Pancreas (tissue), 10 donors: ENCODE data around the gene CXCL10. TPM values are rescaled to one million over a fixed set of nuclear protein-coding genes. Genes with fewer than 3 reads are reported as not detected.

Experiments used
- ATAC-seq, 4 donors: fragments of 200-7000 bp; cut with Tn5 transposase; one replicate each; pipeline versions ENCODE4 v1.8.0 to v1.9.1; 2020; ENCODE audit warnings: mild to moderate bottlenecking in 4 of 4, moderate library complexity in 4 of 4
- DNase-seq, 6 donors: peaks; one replicate each; pipeline ENCODE4 v3.0.0-alpha.2; 2020
- FAIRE-seq: peaks from 2 replicates; lab custom pipeline; 2012; peaks lifted over from hg19 to GRCh38; lab: Jason Lieb, UNC
- H3K27ac ChIP-seq, 4 donors: fragments of 200-600 bp; sonication (generic); 1 replicate in 3 of 4; 2 replicates in 1 of 4; pipeline versions ENCODE4 v1.5.0 to v1.8.0; 2020
- H3K27me3 ChIP-seq, 4 donors: fragments of 200-600 bp; one replicate each; pipeline ENCODE4 v1.8.0; 2021
- H3K36me3 ChIP-seq, 3 donors: fragments of 200-600 bp; sonication (generic) in 1 of 3; one replicate each; pipeline versions ENCODE4 v1.5.0 to v1.8.0; 2020 to 2021
- H3K4me1 ChIP-seq, 3 donors: fragments of 200-600 bp; one replicate each; pipeline ENCODE4 v1.8.0; 2021
- H3K4me3 ChIP-seq, 4 donors: fragments of 200-600 bp; sonication (generic) in 2 of 4; one replicate each; pipeline versions ENCODE4 v1.5.0 to v1.8.0; 2020 to 2021
- H3K9me3 ChIP-seq, 4 donors: fragments of 200-600 bp; one replicate each; pipeline ENCODE4 v1.8.0; 2021
- WGBS, 2 donors: extraction: QIAGEN DNeasy Blood & Tissue Kit; methylation state at CpG; one replicate each; pipeline ENCODE4 v1.1.7; 2013; 5-methylcytosine and 5-hydroxymethylcytosine counted together
- intact Hi-C, 3 donors: fragments of 100-400 bp; cut with DNase I; formaldehyde crosslinking; loops; one replicate each; pipeline versions ENCODE4 v1.11.1 to v1.14.2; 2022
- polyA plus RNA-seq, 2 donors: library from polyadenylated mRNA; stranded (reverse); fragments of 200-250 nt; gene quantifications; one replicate each; pipeline ENCODE4 v1.2.3, GENCODE V29; 2013
- total RNA-seq, 6 donors: library from RNA; stranded (reverse); fragmentation: NEBNext Ultra II Directional in 4 of 6; extraction: Animal tissue kit (Norgen Biotek cat#: 25700) in 4 of 6; gene quantifications; one replicate each; pipeline versions ENCODE4 v1.2.1 to v1.2.4, GENCODE V29; 2021 to 2023
- TF ChIP-seq, protein P1 (sequence below), 4 donors: fragments of 200-600 bp; sonication (generic) in 3 of 4; IDR thresholded peaks; one replicate each; pipeline versions ENCODE4 v1.5.0 to v1.8.0; 2021; ENCODE audit warnings: antibody characterized with exemption in 4 of 4
- donor health status: healthy with polysubstance abuse.
- donor health status: DM: no; HTN: no; CAD: no; lungs with moderate emphysema.
- donor health status: DM: no; HTN: no; CAD: no.
- donor health status: control.
- donor health status: control.
- donor health status: Bipolar disorder and iron deficiency.
- donor health status: DM: yes; HTN: yes; CAD: no.
- donor health status: DM: no; HTN: no; CAD: no.
- donor health status: DM: no; HTN: no; CAD: no.
- donor health status: DM: yes; HTN: yes; CAD: no.

Gene CXCL10
- total and polyA plus RNA-seq, 8 donors, result 0.19 to 1.7 (median 0.38) TPM; not detected in 3

- TF ChIP-seq, protein P1, sequence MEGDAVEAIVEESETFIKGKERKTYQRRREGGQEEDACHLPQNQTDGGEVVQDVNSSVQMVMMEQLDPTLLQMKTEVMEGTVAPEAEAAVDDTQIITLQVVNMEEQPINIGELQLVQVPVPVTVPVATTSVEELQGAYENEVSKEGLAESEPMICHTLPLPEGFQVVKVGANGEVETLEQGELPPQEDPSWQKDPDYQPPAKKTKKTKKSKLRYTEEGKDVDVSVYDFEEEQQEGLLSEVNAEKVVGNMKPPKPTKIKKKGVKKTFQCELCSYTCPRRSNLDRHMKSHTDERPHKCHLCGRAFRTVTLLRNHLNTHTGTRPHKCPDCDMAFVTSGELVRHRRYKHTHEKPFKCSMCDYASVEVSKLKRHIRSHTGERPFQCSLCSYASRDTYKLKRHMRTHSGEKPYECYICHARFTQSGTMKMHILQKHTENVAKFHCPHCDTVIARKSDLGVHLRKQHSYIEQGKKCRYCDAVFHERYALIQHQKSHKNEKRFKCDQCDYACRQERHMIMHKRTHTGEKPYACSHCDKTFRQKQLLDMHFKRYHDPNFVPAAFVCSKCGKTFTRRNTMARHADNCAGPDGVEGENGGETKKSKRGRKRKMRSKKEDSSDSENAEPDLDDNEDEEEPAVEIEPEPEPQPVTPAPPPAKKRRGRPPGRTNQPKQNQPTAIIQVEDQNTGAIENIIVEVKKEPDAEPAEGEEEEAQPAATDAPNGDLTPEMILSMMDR (IDR thresholded peaks at IDR 0.05), result no peak
- H3K9me3 ChIP-seq, result no peaks in the 10 kb centered on the region
- no peak overlapping the region for H3K4me3 ChIP-seq
- no peak overlapping the region for H3K27ac ChIP-seq
- intact Hi-C loops, result no loop called here
- DNase-seq (no peak), FAIRE-seq (no peak), ATAC-seq (no peak)
- H3K4me1 ChIP-seq, result no peaks in the 10 kb centered on the region
- H3K36me3 ChIP-seq, result peaks cover 0 to 37% (median 18%) of the 10 kb centered on the region in 3 donors
- WGBS, 2 donors, result 87 to 96% methylated on average over 4 of the region's 4 CpGs
- H3K27me3 ChIP-seq, result no peaks in the 10 kb centered on the region
Measured at GRCh38 chr4:75980576-75980975, 42.7 kb downstream of the CXCL10 start.

DNA sequence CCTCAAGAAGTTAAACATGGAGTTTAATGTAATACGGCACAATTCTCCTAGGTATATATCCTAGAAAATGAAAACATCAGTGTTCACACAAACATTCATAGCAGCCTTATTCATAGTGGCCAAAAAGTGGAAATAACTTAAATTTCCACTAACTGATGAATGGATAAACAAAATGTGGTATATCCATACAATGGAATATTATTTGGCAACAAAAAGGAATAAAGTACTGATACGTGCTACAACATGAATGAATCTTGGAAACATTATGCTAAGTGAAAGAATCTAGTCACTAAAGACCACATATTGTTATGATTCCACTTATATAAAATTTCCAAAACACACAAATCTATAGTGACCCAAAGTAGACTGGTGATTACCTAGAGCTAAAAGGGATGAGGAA lies 47.1 kb downstream of the CXCL10 start:
- WGBS, 2 donors, result 99% methylated on average over 2 of the region's 2 CpGs
- TF ChIP-seq, protein P1 (IDR thresholded peaks at IDR 0.05), result no peak
- no peaks in the 10 kb centered on the region for H3K4me1 ChIP-seq
- peaks cover 0 to 75% (median 35%) of the 10 kb centered on the region in 3 donors for H3K36me3 ChIP-seq
- H3K9me3 ChIP-seq, result no peaks in the 10 kb centered on the region
- H3K4me3 ChIP-seq, result no peak overlapping the region
- no peaks in the 10 kb centered on the region for H3K27me3 ChIP-seq
- ATAC-seq (no peak), FAIRE-seq (no peak), DNase-seq (no peak)
- H3K27ac ChIP-seq, result no peak overlapping the region
- intact Hi-C loops, result no loop called here

DNA sequence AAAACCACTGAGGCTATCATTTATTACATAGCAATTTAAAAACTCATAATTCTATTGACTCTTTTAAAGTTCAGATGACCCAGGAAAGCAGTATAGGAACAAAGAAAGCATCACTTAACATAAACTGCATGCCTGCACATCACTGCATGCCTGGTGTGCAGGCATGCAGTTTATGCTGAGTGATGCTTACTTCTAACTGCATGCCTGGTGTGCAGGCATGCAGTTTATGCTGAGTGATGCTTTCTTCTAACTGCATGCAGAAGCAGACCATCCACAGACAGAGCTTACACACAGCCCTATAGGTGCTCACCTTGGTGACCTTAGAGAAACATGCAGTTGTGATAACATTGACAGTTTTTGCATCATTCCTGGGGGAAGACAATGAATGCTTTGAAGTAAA lies 49.5 kb downstream of the CXCL10 start:
- no peaks in the 10 kb centered on the region for H3K27me3 ChIP-seq
- intact Hi-C loops, result no loop called here
- H3K9me3 ChIP-seq, result no peaks in the 10 kb centered on the region
- peaks cover 0 to 86% (median 56%) of the 10 kb centered on the region in 3 donors for H3K36me3 ChIP-seq
- ATAC-seq (no peak), FAIRE-seq (no peak), DNase-seq (no peak)
- H3K4me3 ChIP-seq, result no peak overlapping the region
- TF ChIP-seq, protein P1 (IDR thresholded peaks at IDR 0.05), result no peak
- H3K4me1 ChIP-seq, result no peaks in the 10 kb centered on the region
- H3K27ac ChIP-seq, result no peak overlapping the region

Other genes starting within 250 kb of the CXCL10 start
- gene PPEF2, start 121.0 kb downstream of the CXCL10 start, total RNA-seq, result not detected
- not detected for gene PPEF2, start 121.0 kb downstream of the CXCL10 start, polyA plus RNA-seq
- gene NAAA, start 82.5 kb downstream of the CXCL10 start, total RNA-seq, result 10 to 100 TPM in 1 of 6 donors, 1 to 10 TPM in 5; 4.5 to 13.7 (median 9.0) TPM
- 1 to 10 TPM; 3.5 to 9.7 TPM for gene NAAA, start 82.5 kb downstream of the CXCL10 start, polyA plus RNA-seq
- 10 to 100 TPM; 14.5 to 26.1 (median 22.3) TPM for gene SDAD1, start 32.6 kb downstream of the CXCL10 start, total RNA-seq
- 10 to 100 TPM in 1 of 2 donors, 1 to 10 TPM in 1; 7.6 to 17.6 TPM for gene SDAD1, start 32.6 kb downstream of the CXCL10 start, polyA plus RNA-seq
- gene CXCL9, start 16.0 kb downstream of the CXCL10 start, total RNA-seq, result under 1 TPM in 5 of 6 donors, not detected in 1; 0.05 to 0.87 (median 0.16) TPM
- under 1 TPM; 0.15 to 0.21 TPM for gene CXCL9, start 16.0 kb downstream of the CXCL10 start, polyA plus RNA-seq
- gene CXCL11, start 12.6 kb upstream of the CXCL10 start, total RNA-seq, result 1 to 10 TPM in 4 of 6 donors, under 1 TPM in 2; 0.13 to 3.7 (median 2.2) TPM
- gene CXCL11, start 12.6 kb upstream of the CXCL10 start, polyA plus RNA-seq, result under 1 TPM; 0.72 to 0.73 TPM
- 1 to 10 TPM in 5 of 6 donors, under 1 TPM in 1; 0.32 to 7.5 (median 4.9) TPM for gene ART3, start 51.2 kb upstream of the CXCL10 start, total RNA-seq
- 10 to 100 TPM in 1 of 2 donors, 1 to 10 TPM in 1; 2.5 to 14.4 TPM for gene ART3, start 51.2 kb upstream of the CXCL10 start, polyA plus RNA-seq
- 10 to 100 TPM; 17.5 to 20.8 (median 19.2) TPM for gene NUP54, start 124.9 kb upstream of the CXCL10 start, total RNA-seq
- 10 to 100 TPM; 15.6 to 21.7 TPM for gene NUP54, start 124.9 kb upstream of the CXCL10 start, polyA plus RNA-seq
- 100 to 1,000 TPM in 1 of 6 donors, 10 to 100 TPM in 5; 65.4 to 123 (median 73.3) TPM for gene SCARB2, start 190.3 kb upstream of the CXCL10 start, total RNA-seq
- gene SCARB2, start 190.3 kb upstream of the CXCL10 start, polyA plus RNA-seq, result 10 to 100 TPM; 36.8 to 50.7 TPM
- gene FAM47E, start 228.2 kb upstream of the CXCL10 start, total RNA-seq, result 10 to 100 TPM in 2 of 6 donors, 1 to 10 TPM in 4; 3.6 to 11.5 (median 7.3) TPM
- gene FAM47E, start 228.2 kb upstream of the CXCL10 start, polyA plus RNA-seq, result 10 to 100 TPM; 13.1 to 14.8 TPM